ENCODE measurements around the gene SAMHD1. TPM values are rescaled to one million over a fixed set of nuclear protein-coding genes. Genes with fewer than 3 reads are reported as not detected.
"Not testable (repeated sequence)": the region's sequence is repeated elsewhere in the genome, so short reads cannot be mapped to it uniquely, and the experiment has no call there.

SAMHD1 gene
- total RNA-seq, 6 donors from 2014 or later = 134 to 224 (median 185) TPM

DNA sequence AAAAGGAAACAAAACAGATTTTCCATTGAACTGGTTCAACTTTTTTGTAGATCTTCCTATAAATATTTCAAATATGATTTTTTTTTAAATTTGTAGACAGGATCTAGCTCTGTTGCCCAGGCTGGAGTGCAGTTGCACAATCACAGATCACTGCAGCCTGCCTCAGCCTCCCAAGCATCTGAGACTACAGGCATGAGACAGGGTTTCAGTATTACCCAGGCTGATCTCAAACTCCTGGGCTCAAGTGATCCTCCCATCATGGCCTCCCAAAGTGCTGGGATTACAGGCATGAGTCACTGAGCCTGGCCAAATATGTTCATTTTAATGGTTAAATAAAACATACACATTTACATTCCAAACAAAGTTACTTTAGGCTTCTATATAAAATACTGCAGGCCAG lies 33.6 kb downstream of the SAMHD1 start:
- DNase-seq (no peak), ATAC-seq (ENCODE audit: low FRiP score in 2 of 2) (no peak)
- Histone ChIP-seq H3K4me1 (no peaks in the 10 kb centered on the region), H3K9me3 (no peaks in the 10 kb centered on the region), H3K36me3 (peaks cover 30 to 93% (median 64%) of the 10 kb centered on the region in 4 donors), H3K27me3 (no peaks in the 10 kb centered on the region), H3K4me3 (no peak overlapping the region), H3K27ac (no peak overlapping the region)
- TF ChIP-seq, protein P1, sequence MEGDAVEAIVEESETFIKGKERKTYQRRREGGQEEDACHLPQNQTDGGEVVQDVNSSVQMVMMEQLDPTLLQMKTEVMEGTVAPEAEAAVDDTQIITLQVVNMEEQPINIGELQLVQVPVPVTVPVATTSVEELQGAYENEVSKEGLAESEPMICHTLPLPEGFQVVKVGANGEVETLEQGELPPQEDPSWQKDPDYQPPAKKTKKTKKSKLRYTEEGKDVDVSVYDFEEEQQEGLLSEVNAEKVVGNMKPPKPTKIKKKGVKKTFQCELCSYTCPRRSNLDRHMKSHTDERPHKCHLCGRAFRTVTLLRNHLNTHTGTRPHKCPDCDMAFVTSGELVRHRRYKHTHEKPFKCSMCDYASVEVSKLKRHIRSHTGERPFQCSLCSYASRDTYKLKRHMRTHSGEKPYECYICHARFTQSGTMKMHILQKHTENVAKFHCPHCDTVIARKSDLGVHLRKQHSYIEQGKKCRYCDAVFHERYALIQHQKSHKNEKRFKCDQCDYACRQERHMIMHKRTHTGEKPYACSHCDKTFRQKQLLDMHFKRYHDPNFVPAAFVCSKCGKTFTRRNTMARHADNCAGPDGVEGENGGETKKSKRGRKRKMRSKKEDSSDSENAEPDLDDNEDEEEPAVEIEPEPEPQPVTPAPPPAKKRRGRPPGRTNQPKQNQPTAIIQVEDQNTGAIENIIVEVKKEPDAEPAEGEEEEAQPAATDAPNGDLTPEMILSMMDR (IDR thresholded peaks at IDR 0.05) = no peak
- TF ChIP-seq POLR2A (IDR thresholded peaks at IDR 0.05) (no peak), POLR2AphosphoS5 (IDR thresholded peaks at IDR 0.05) (no peak), EP300 (IDR thresholded peaks at IDR 0.05) (no peak)

GRCh38 chr20:36917240-36917639 lies 34.3 kb downstream of the SAMHD1 start:
- Histone ChIP-seq H3K9me3 (no peaks in the 10 kb centered on the region), H3K36me3 (peaks cover 31 to 89% (median 59%) of the 10 kb centered on the region in 4 donors), H3K4me1 (no peaks in the 10 kb centered on the region), H3K4me3 (no peak overlapping the region), H3K27ac (no peak overlapping the region), H3K27me3 (no peaks in the 10 kb centered on the region)
- DNase-seq = no peak
- TF ChIP-seq EP300 (IDR thresholded peaks at IDR 0.05) = no peak
- no peak for TF ChIP-seq POLR2AphosphoS5 (IDR thresholded peaks at IDR 0.05)
- TF ChIP-seq, protein P1 (IDR thresholded peaks at IDR 0.05) = no peak
- no peak for TF ChIP-seq POLR2A (IDR thresholded peaks at IDR 0.05)
- WGBS, 2 donors = 96 to 98% methylated on average over 6 of the region's 6 CpGs
- no peak for ATAC-seq (ENCODE audit: low FRiP score in 2 of 2)

- Histone ChIP-seq H3K4me1 (no peaks in the 10 kb centered on the region), H3K9me3 (no peaks in the 10 kb centered on the region), H3K27ac (no peak overlapping the region), H3K4me3 (no peak overlapping the region), H3K27me3 (no peaks in the 10 kb centered on the region), H3K36me3 (peaks cover 40 to 90% (median 65%) of the 10 kb centered on the region in 4 donors)
- TF ChIP-seq POLR2A (IDR thresholded peaks at IDR 0.05) = no peak
- no peak for TF ChIP-seq POLR2AphosphoS5 (IDR thresholded peaks at IDR 0.05)
- no peak for TF ChIP-seq EP300 (IDR thresholded peaks at IDR 0.05)
- TF ChIP-seq, protein P1 (IDR thresholded peaks at IDR 0.05) = no peak
- DNase-seq (no peak), ATAC-seq (ENCODE audit: low FRiP score in 2 of 2) (no peak)
- WGBS, 2 donors = 92 to 100% methylated on average over 2 of the region's 2 CpGs
These were observed 35.3 kb downstream of the SAMHD1 start for GRCh38 chr20:36916199-36916598.

DNA sequence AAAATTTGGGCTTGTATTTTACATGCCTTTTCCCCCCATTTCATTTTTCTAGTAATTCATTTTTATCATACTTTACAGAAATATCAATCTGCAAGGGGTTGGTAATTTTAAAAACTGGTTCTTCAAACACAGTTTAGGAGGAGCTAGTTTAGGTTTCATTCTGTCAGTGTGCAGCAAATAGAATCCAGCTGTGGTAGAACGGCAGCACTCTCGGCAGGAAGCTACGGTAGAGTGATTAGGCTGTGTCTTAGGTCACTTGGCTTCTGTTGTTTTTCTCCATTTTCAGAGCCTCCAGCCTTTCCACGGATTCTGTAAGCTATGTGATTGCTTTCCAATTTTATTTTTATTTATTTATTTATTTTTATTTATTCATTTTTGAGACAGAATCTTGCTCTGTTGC lies 42.9 kb downstream of the SAMHD1 start:
- ATAC-seq (ENCODE audit: low FRiP score in 2 of 2) (no peak), DNase-seq (no peak)
- Histone ChIP-seq H3K4me1 (no peaks in the 10 kb centered on the region), H3K36me3 (peaks cover 49 to 95% (median 80%) of the 10 kb centered on the region in 4 donors), H3K27ac (no peak overlapping the region), H3K9me3 (no peaks in the 10 kb centered on the region), H3K27me3 (no peaks in the 10 kb centered on the region), H3K4me3 (no peak overlapping the region)
- WGBS, 2 donors = 74 to 77% methylated on average over 4 of the region's 4 CpGs
- no peak for TF ChIP-seq POLR2AphosphoS5 (IDR thresholded peaks at IDR 0.05)
- TF ChIP-seq, protein P1 (IDR thresholded peaks at IDR 0.05) = no peak
- no peak for TF ChIP-seq EP300 (IDR thresholded peaks at IDR 0.05)
- TF ChIP-seq POLR2A (IDR thresholded peaks at IDR 0.05) = no peak

DNA sequence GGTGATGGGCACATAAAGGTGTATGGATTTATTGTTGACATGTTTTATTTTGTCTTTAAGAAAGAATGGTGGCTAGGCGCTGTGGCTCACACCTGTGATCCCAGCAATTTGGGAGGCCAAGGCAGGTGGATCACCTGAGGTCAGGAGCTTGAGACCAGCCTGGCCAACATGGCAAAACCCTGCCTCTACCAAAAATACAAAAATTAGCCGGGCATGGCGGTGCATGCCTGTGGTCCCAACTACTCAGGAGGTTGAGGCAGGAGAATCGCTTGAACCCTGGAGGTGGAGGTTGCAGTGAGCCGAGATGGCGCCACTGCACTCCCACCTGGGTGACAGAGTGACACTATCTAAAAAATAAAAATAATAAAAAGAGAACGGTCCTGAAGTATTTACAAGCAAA lies 45.4 kb downstream of the SAMHD1 start:
- not testable (repeated sequence) for DNase-seq; H3K4me1 ChIP-seq; H3K4me3 ChIP-seq; ATAC-seq (ENCODE audit: low FRiP score in 2 of 2); H3K27me3 ChIP-seq; H3K9me3 ChIP-seq; H3K27ac ChIP-seq
- H3K36me3 ChIP-seq = peaks cover 53 to 100% (median 93%) of the 10 kb centered on the region in 4 donors
- 91 to 95% methylated on average over 7 of the region's 7 CpGs for WGBS, 2 donors

- not testable (repeated sequence) for H3K9me3 ChIP-seq; H3K4me1 ChIP-seq; H3K27ac ChIP-seq; DNase-seq; H3K4me3 ChIP-seq; H3K27me3 ChIP-seq; ATAC-seq (ENCODE audit: low FRiP score in 2 of 2)
- peaks cover 48 to 100% (median 93%) of the 10 kb centered on the region in 4 donors for H3K36me3 ChIP-seq
- 97 to 98% methylated on average over 10 of the region's 10 CpGs for WGBS, 2 donors
These were observed 45.9 kb downstream of the SAMHD1 start for GRCh38 chr20:36905566-36905965.
